Activated CD4-positive, alpha-beta T cell treated with anti-CD3 and anti-CD28 coated beads, Interleukin-2, amount 10 ng/mL, durations not matched to agents 24 days and 14 days (primary cell): ENCODE data around the gene CHST13. TPM values are rescaled to one million over a fixed set of nuclear protein-coding genes. Genes with fewer than 3 reads are reported as not detected.

Experiments
- DNase-seq: peaks from one replicate; pipeline ENCODE4 v3.0.0; 2022
- H3K27ac Mint-ChIP-seq: one replicate; pipeline ENCODE4 v1.8.0; 2022; ENCODE audit warnings: mild to moderate bottlenecking, mixed read lengths
- H3K27me3 Mint-ChIP-seq: one replicate; pipeline ENCODE4 v1.8.0; 2022; ENCODE audit warnings: mixed read lengths
- H3K36me3 Mint-ChIP-seq: one replicate; pipeline ENCODE4 v1.8.0; 2022; ENCODE audit warnings: low read depth, mild to moderate bottlenecking, mixed read lengths
- H3K4me1 Mint-ChIP-seq: one replicate; pipeline ENCODE4 v1.8.0; 2021; ENCODE audit warnings: mixed read lengths
- H3K4me3 Mint-ChIP-seq: one replicate; pipeline ENCODE4 v1.8.0; 2022; ENCODE audit warnings: mild to moderate bottlenecking, moderate library complexity, mixed read lengths
- H3K9me3 Mint-ChIP-seq: one replicate; pipeline ENCODE4 v1.8.0; 2021; ENCODE audit warnings: mixed read lengths
- intact Hi-C: fragments of 100-400 bp; cut with micrococcal nuclease; formaldehyde crosslinking; loops from one replicate; pipeline ENCODE4 v1.15.1; 2023
- total RNA-seq: library from RNA; stranded (reverse); gene quantifications from 2 replicates; pipeline ENCODE4 v1.2.3, GENCODE V29; 2022

The CHST13 gene
- total RNA-seq, 1 donor from 2014 or later = not detected

DNA sequence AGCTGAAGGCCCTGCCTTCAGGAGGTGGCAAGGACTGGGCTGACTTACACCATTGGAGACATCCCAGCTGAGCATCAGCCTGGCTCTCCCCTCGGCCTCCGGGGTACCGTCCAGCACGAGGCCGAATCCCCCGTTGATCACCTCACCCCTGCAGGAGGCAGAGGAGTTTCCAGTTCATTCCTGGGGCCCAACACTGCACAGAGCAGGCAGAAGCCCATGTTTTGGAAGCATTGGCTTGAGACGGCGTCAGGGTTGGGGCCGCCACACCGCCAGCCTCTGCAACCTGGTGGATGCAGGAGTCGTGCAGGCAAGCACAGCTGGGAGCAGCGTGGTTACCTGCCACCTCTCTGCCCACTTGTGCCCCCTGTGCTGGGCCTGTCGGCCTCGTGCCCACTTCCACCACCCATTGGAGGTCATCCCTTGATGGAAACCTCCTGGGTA is 40.6 kb upstream of the CHST13 start:
- no peaks in the 10 kb centered on the region for H3K27me3 Mint-ChIP-seq

DNA sequence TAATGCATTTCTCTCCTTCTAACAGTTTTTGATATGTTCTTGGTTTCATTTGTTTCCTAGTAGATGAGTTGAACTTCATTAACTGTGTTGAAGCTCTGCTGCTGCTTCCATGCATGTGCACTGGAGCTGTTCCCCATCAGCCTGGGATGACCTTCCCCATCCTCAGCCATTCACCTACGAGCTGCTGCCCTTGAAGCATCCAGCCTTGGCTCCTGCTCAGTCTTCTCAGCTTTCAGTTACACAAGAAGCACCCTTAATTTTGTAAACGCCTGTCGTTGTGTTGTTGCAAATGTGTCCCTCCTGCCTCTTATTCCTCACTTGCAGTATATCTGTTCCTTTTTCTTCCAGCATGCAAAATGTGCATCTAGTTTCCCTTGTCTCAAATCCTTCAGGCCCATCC is 39.8 kb upstream of the CHST13 start:
- Mint-ChIP-seq H3K27ac (no peak overlapping the region), H3K4me1 (peaks cover 10% of the 10 kb centered on the region), H3K9me3 (no peaks in the 10 kb centered on the region), H3K4me3 (no peak overlapping the region), H3K36me3 (no peaks in the 10 kb centered on the region), H3K27me3 (no peaks in the 10 kb centered on the region)
- intact Hi-C loops = no loop called here
- no peak for DNase-seq

More for the DNA sequence above, 40.6 kb upstream of the CHST13 start:
- Mint-ChIP-seq H3K4me1 (peaks cover 10% of the 10 kb centered on the region), H3K27ac (no peak overlapping the region), H3K9me3 (no peaks in the 10 kb centered on the region), H3K4me3 (no peak overlapping the region), H3K36me3 (no peaks in the 10 kb centered on the region)
- DNase-seq = no peak
- intact Hi-C loops = no loop called here

DNA sequence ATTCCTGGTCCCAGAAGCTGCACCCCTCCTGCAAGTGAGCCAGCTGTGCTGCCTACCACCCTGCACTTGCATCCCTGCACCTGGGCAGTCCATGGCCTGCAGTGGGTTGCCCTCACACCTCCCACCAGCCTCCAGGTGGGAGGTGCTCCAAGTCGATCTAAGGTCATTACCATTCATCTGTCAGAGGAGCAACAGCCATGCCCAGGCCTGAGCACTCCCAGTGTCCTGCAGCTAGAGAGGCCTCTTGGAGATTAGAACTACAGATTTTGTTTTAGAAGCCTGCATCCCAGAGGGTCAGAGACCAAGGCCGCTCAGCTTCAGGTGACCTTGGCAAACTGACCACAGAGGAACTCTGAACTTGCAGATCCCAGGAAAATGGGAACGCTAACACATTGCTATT is 39.3 kb upstream of the CHST13 start:
- H3K27ac Mint-ChIP-seq = no peak overlapping the region
- DNase-seq = no peak
- H3K36me3 Mint-ChIP-seq = no peaks in the 10 kb centered on the region
- no peaks in the 10 kb centered on the region for H3K9me3 Mint-ChIP-seq
- no peak overlapping the region for H3K4me3 Mint-ChIP-seq
- peaks cover 10% of the 10 kb centered on the region for H3K4me1 Mint-ChIP-seq
- intact Hi-C loops = no loop called here
- no peaks in the 10 kb centered on the region for H3K27me3 Mint-ChIP-seq

DNA sequence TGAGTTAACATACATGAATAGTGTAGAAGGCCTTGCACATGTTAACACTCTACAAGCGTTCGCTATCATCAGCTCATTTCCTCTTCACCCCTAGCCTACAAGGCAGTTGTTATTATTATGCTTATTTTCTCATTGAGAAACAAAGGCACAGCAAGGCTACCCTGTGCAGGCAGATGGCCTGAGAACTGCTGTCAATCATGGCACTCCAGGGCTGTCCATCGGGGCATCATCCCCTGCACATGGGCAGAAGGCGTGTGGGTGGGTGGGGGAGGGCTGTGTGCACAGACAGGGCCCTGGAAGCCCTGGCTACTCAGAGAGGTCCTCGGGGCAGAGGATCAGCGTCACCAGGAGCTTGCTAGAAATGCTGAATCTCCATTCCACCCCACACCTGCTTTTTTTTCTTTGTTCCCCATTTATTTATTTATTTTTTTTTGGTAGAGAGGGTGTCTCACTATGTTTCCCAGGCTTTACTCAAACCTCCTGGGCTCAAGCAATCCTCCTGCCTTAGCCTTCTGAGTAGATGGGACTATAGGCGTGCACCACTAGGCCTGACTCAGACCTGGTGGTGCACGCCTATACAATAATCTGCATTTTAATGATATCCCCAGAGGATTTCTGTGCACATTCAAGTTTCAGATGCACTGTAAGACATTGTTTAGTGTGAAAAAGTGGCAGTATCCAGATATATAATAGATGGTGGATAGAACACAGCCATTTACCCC is 38.6 kb upstream of the CHST13 start:
- Mint-ChIP-seq H3K4me3 (no peak overlapping the region), H3K27me3 (no peaks in the 10 kb centered on the region), H3K36me3 (no peaks in the 10 kb centered on the region), H3K27ac (no peak overlapping the region), H3K9me3 (no peaks in the 10 kb centered on the region), H3K4me1 (peaks cover 10% of the 10 kb centered on the region)
- intact Hi-C loops = no loop called here
- DNase-seq = no peak

DNA sequence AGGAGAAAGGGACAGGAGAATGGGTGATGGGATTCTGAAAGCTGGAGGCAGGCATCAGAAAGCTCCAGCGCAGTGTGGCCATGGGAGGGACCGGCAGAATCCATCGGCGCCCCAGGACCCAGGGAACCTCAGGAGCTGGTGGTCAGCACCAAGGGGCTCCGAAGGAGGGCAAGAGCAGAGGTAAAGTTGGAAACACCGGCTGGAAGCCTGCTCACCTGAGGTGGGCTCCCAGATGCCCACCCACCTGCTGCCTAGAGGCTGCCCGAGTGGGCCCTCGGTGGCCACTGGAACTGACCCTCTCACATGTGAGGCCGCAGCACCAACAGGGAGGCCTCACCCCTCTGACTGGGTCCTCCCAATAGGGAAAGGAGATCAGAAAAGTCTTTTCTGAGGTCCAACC is 38.0 kb upstream of the CHST13 start:
- H3K4me1 Mint-ChIP-seq = peaks cover 10% of the 10 kb centered on the region
- no peaks in the 10 kb centered on the region for H3K36me3 Mint-ChIP-seq
- H3K9me3 Mint-ChIP-seq = no peaks in the 10 kb centered on the region
- no peak for DNase-seq
- intact Hi-C loops = no loop called here
- no peak overlapping the region for H3K27ac Mint-ChIP-seq
- no peaks in the 10 kb centered on the region for H3K27me3 Mint-ChIP-seq
- no peak overlapping the region for H3K4me3 Mint-ChIP-seq

DNA sequence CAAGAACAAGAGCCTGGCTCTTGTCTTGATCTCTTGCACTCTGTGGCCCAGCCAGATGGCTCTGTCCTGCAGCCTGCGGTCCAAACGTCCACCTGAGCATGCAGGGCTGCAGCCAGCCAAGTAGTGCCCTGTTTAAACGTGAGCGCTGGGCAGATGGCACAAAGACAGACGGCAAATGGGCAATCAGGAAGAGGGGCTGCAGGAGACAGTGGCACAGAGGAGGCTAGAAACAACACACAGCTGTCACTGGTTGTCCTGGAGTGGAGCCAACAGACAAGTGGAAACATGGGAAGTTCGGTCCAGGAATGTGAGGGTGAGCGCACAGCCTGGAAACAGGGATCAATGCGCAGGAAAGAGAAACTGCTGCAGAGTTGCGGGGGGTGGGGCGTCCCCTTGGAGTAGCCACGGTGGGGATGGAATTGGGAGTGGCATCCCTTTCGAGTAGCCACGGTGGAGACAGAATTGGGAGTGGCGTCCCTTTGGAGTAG is 37.6 kb upstream of the CHST13 start:
- intact Hi-C loops = no loop called here
- no peaks in the 10 kb centered on the region for H3K9me3 Mint-ChIP-seq
- no peak for DNase-seq
- no peak overlapping the region for H3K4me3 Mint-ChIP-seq
- no peaks in the 10 kb centered on the region for H3K36me3 Mint-ChIP-seq
- H3K27me3 Mint-ChIP-seq = no peaks in the 10 kb centered on the region
- peak overlapping the region; percentile 74 for H3K27ac Mint-ChIP-seq
- H3K4me1 Mint-ChIP-seq = peaks cover 10% of the 10 kb centered on the region

DNA sequence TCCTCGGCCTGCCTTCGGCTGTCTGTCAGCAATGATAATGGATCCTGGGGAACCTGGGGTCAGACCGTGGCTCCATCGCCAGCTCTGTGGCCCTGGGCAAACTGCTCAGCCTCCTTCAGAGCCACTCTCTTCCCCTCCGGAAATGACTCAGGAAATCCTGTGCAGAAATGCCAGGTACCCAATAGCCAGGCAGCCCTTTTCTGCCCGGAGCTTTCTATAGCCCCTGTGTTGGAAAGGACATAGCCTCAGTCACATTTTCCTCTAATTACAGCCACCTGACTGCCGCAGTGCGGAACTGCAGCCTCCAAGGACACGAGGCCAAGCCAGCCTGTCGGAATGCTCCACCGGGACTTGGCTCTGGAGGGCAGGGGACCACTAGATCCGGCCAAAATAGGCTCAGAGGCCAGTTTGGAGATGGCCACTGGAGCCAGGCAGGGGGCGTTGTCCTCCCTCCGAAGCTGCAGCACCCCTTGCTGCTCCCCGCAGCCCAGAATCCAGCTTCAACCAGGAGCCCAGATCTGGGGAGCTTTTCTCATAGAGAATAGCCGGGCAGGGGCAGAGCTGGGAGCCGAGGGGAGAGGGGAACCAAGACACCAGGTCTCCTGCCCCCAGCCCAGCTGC is 36.7 kb upstream of the CHST13 start:
- DNase-seq = peak; percentile 66
- peak overlapping the region; percentile 82 for H3K27ac Mint-ChIP-seq
- intact Hi-C loops = no loop called here
- no peaks in the 10 kb centered on the region for H3K9me3 Mint-ChIP-seq
- H3K4me3 Mint-ChIP-seq = no peak overlapping the region
- H3K36me3 Mint-ChIP-seq = no peaks in the 10 kb centered on the region
- H3K4me1 Mint-ChIP-seq = peaks cover 10% of the 10 kb centered on the region
- no peaks in the 10 kb centered on the region for H3K27me3 Mint-ChIP-seq

DNA sequence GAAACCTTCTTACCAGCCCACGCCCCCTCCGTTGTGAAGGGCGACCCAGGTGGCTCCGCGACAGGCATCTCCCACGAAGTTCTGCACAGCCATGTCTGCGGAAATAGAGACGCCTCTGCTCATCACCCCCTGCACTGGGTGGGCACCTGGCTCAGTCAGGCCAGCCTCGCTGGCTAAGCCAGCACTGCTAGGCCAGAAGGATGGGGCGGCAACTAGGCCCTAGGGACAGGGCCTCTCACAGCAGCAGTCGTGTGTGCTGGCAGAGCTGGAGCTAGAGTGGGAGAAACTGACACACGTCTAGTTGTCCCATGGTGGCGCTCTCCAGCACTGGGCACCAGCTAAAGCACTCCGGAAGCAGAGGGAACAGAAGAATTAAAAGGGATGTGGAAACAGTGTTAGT is 35.8 kb upstream of the CHST13 start:
- H3K27ac Mint-ChIP-seq = no peak overlapping the region
- H3K4me3 Mint-ChIP-seq = no peak overlapping the region
- H3K9me3 Mint-ChIP-seq = no peaks in the 10 kb centered on the region
- no peaks in the 10 kb centered on the region for H3K27me3 Mint-ChIP-seq
- no peaks in the 10 kb centered on the region for H3K36me3 Mint-ChIP-seq
- DNase-seq = no peak
- peaks cover 10% of the 10 kb centered on the region for H3K4me1 Mint-ChIP-seq
- intact Hi-C loops = no loop called here

DNA sequence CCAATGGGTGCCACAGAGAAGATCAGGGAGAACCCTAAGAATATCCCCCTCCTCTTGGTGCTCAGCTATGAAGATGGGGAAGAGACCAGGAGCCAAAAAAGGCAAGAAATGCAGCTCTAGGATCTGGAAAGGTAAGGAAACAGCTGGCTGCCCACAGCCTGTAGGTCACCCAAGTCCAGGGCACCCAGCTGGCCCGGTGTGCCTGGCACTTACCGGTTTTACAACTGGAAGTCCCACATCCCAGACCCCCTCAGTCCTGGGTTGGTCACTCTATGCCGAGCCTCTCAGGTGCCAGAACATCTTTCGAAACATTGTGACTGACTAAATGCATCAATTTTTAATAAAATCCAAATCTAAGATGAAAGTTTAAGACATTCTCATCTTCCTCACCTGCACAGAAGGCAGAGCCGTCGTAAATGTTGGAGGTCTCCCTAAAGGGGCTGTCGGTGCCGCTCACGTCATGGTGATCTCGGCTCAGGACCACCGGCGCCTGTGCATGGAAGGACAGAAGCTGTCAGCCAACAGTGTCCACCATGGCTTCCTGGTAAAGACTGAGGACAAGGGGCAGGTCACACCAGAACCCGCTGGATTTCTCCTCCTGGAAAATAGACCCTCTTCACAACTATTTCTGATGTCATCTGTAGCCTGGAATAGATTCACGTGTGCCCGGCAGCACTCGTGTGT is 34.9 kb upstream of the CHST13 start:
- H3K4me3 Mint-ChIP-seq = no peak overlapping the region
- no peaks in the 10 kb centered on the region for H3K36me3 Mint-ChIP-seq
- intact Hi-C loops = no loop called here
- peaks cover 13% of the 10 kb centered on the region for H3K4me1 Mint-ChIP-seq
- no peaks in the 10 kb centered on the region for H3K9me3 Mint-ChIP-seq
- no peaks in the 10 kb centered on the region for H3K27me3 Mint-ChIP-seq
- DNase-seq = no peak
- H3K27ac Mint-ChIP-seq = no peak overlapping the region

DNA sequence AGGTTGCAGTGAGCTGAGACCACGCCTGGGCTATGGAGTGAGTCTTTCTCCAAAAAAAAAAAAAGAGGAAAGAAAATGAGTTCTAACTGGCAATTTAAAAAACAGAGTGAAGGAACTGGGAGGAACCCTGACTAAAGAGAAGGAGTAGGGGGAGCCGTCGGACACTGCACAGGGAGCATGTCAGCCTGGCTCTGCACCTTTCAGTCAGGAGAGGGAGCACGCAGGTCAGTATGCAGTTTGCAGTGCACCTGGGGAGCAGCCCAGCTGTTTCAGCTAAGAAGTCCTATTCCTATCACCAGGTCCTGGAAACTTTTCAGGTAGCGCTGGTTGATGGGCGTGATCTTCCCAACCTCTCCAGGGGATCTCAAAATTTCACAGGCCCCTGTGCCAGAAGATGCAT is 33.3 kb upstream of the CHST13 start:
- peaks cover 15% of the 10 kb centered on the region for H3K4me1 Mint-ChIP-seq
- intact Hi-C loops = no loop called here
- no peak overlapping the region for H3K4me3 Mint-ChIP-seq
- H3K27me3 Mint-ChIP-seq = no peaks in the 10 kb centered on the region
- H3K36me3 Mint-ChIP-seq = no peaks in the 10 kb centered on the region
- no peak overlapping the region for H3K27ac Mint-ChIP-seq
- DNase-seq = no peak
- H3K9me3 Mint-ChIP-seq = no peaks in the 10 kb centered on the region

DNA sequence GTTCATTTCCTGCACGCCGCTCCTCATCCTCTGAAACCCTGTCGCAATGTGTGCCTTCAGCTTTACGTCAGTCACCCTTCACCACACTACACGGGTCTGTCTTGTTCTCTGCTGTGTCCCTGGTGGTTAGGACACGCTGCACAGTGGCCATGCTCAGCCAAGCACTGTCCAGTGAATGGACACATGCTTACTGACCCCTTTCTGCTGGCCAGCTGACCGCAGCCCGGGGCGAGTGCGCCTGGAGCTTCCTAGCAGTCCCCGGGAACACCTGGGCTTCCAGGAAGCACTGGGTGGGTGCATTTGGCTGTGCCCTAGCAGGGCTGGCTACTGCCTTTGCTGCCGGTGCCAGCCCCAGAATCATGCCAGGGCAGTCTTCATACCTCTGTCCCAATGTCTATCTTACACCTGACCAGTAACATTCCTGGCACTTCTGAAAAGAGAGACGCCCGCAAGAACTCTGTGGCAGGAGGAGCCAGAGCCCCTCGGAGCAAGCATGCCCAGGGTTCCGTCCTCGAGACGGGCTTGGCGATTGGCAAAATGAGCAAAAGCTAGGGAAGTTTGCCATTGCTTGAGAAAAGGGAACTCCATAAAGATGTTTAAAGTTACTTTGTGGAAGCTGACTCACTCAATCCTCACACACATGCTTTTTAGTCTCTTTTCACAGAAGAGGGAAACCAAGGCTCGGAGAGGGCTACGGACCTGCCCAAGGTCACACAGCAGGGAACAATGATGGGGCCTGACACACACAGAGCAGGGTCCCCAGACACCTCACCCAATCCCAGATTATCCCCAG is 32.5 kb upstream of the CHST13 start:
- no peak overlapping the region for H3K4me3 Mint-ChIP-seq
- H3K4me1 Mint-ChIP-seq = peaks cover 12% of the 10 kb centered on the region
- no peak for DNase-seq
- H3K36me3 Mint-ChIP-seq = no peaks in the 10 kb centered on the region
- H3K9me3 Mint-ChIP-seq = no peaks in the 10 kb centered on the region
- no peaks in the 10 kb centered on the region for H3K27me3 Mint-ChIP-seq
- H3K27ac Mint-ChIP-seq = no peak overlapping the region
- intact Hi-C loops = no loop called here

DNA sequence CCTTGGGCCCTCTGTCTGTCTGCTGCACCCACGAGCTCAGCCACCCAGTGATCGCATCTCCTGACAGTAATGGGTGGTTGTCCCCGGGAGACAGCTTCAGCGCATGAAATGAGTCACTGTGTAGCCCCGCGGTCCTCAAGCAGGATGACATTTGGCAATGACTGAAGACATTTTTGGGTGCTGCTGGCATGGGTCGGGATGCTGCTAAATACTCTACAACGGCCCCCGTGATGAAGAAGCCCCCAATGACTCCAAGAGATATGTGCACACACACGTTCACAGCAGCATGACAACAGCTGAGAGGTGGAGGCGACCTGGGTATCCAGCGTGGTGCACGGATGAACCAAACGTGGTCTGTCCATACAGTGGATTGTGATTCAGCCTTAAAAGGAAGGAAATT is 30.9 kb upstream of the CHST13 start:
- H3K9me3 Mint-ChIP-seq = no peaks in the 10 kb centered on the region
- no peaks in the 10 kb centered on the region for H3K27me3 Mint-ChIP-seq

DNA sequence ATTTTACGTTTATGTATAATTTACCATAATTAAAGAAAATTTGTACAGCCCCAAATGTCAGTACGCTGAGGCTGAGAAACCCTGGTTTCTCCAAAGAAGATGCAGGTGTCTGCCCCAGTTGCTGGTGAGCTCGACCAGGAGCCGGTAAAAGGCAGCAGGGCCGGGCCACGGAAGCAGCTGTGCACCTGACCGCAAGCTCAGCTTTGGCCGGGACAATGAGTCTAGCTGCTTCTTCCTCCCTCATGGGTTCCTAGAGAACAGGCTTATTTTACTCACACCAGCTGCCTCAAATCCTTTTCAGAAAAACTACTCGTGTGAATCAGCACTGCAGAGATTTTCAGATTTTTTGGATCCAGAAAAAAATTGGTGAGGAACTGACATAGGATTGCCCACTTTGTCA is 30.2 kb upstream of the CHST13 start:
- Mint-ChIP-seq H3K4me3 (no peak overlapping the region), H3K9me3 (no peaks in the 10 kb centered on the region), H3K36me3 (no peaks in the 10 kb centered on the region), H3K4me1 (peaks cover 9% of the 10 kb centered on the region), H3K27me3 (no peaks in the 10 kb centered on the region), H3K27ac (no peak overlapping the region)
- DNase-seq = no peak
- intact Hi-C loops = no loop called here

More for the DNA sequence above, 30.9 kb upstream of the CHST13 start:
- intact Hi-C loops = no loop called here
- no peak overlapping the region for H3K27ac Mint-ChIP-seq
- H3K4me3 Mint-ChIP-seq = no peak overlapping the region
- no peaks in the 10 kb centered on the region for H3K36me3 Mint-ChIP-seq
- peaks cover 9% of the 10 kb centered on the region for H3K4me1 Mint-ChIP-seq
- no peak for DNase-seq
